HG03571 (cell line): Measurements from ENCODE around the gene PTPRE.
"Not testable (repeated sequence)": the region's sequence is repeated elsewhere in the genome, so short reads cannot be mapped to it uniquely, and the experiment has no call there.

Source experiments
- ATAC-seq: cut with Tn5 transposase; IDR thresholded peaks from one replicate; pipeline ENCODE4 v1.9.1; 2021; ENCODE audit not compliant: unreplicated experiment

Gene PTPRE

GRCh38 chr10:127977357-127978009, 70.6 kb downstream of the PTPRE start:
- no peak for ATAC-seq

DNA sequence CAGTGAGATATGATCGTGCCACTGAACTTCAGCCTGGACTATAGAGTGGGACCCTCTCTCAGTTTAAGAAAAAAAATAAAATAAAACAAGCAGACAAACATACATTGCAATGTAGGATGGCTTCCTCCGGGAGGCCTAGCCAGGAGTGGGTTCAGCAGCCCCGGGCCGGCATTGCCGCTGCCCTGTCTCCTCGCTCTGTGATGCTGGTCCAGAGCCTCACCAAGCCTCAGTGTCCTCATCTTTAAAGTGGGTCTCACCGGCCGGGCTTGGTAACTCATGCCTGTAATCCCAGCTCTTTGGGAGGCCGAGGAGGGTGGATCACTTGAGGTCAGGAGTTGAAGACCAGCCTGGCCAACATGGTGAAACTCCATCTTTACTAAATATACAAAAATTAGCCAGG, 71.6 kb downstream of the PTPRE start:
- no peak for ATAC-seq

DNA sequence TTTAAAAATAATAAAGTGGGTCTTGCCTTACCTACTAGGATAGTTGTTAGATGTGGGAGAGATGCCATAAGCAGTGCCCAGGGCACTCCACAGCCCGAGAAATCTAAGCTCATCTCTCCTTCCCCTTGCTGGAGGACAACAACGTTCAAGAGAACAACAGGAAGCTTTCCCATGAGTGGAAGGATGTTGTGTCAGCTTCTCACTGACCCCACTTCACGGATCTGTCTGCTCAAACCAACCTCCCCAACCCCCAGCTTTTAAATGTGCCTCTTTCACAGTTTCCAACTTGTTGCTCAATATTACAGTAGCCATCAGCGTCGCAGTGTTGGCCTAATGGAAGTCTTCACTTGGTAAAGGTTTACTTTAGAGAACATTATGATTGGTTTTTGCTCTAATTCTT, 72.1 kb downstream of the PTPRE start:
- ATAC-seq = no peak

DNA sequence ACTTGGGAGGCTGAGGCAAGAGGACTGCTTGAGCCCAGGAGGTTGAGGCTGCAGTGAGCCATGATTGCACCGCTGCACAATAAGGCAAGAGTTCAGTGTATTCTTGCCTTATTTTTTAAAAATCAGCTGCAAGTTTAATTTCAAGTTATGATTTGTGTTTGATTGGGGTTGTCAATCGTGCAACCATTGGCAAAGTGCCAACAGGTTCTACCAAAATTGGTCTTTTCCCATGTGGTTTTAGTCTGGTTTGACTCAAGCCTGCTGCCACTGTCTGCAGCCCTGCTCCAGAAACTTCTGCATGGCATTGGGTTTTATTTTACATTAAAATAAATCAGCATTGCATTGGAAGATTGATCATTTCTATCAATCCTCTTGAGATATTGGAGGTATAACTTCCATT, 72.7 kb downstream of the PTPRE start:
- ATAC-seq = no peak

DNA sequence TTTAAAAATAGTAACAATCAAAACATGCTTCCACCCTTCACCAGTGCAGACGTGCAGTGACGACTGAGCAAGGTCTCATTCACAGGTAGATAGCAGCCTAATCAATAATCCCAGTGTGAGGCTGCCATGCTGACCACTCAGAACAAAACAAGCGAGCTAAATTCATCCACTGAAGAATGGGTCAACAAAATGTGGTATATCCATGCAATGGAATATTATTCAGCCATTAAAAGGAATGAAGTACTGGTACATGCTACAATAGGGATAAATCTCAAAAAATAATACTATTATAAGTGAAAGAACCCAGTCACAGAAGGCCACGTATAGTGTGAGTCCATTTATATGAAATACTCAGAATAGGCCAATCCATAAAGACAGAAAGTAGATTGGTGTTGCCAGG, 74.0 kb downstream of the PTPRE start:
- ATAC-seq = no peak

GRCh38 chr10:127982601-127983000, 75.7 kb downstream of the PTPRE start:
- no peak for ATAC-seq

GRCh38 chr10:127983344-127984100, 76.6 kb downstream of the PTPRE start:
- ATAC-seq = no peak

GRCh38 chr10:127984945-127985344, 78.0 kb downstream of the PTPRE start:
- no peak for ATAC-seq

GRCh38 chr10:127986531-127987466, 79.9 kb downstream of the PTPRE start:
- no peak for ATAC-seq

DNA sequence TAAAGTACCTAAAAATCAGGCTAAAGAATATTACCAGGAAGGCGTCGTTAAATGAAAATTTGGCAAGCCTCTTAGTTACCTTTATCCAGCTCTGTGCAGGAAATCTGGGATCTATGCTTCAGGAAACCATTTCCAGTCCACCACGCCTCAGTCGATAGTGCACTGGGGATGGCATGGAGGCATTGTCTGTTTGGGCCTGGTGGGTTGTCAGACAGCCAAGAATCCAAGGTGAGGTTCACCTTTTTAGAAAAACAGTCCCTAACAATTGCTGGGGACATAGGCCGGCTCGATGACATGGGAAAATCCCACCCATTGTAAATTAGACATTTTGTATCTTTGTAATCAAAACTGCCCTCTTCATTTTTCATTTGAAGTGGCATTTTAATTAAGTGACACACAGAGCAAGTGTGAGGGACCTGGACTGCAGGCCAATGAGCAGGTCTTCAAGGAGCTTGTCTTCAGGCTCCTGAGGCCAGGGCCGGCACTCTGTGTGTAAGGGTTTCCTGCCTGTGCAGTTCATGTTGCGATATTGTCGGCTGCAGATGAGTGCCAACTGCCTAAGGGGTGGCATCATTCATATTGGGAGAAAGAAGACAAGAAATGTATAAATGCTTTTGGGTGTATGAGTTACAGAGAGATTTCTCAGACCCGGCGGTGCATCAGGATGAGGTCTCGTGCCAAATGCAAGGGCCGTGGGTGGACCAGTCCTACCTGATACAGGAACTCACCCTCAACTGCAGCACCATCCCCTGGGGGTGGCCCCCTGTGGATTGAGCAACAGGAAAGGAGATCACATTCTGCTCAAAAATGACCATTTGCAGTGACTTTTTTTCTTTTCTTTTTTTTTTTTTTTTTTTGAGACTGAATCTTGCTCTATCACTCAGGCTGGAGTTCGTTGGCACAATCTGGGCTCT, 80.8 kb downstream of the PTPRE start:
- ATAC-seq = no peak

DNA sequence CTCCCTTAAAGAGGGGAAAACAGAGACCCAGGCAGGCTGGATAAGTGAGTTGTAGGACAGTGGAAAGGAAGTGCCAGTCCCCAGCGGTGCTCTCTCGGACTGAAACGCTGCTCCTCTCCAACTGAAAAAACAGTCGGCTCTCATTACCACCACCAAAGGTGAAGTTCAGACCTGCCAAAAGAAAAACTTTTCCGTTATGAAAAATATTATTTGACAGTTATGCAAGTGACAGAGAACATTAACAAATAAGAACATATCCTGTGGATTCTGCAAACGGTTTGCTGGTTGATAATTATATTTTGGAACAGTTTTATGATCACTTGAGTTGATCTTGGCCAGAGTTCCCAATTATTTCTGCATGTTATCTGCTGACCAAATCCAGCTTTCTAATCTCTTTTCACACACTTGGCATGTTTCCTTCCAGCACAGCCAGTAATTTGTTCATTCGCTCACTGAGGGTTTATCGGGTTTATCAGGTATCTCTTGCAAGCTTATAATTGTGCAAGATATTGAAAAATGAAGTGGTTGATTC, 82.6 kb downstream of the PTPRE start:
- no peak for ATAC-seq

GRCh38 chr10:127990132-127990788, 83.4 kb downstream of the PTPRE start:
- ATAC-seq = not testable (repeated sequence)

GRCh38 chr10:127990846-127991542, 84.1 kb downstream of the PTPRE start:
- ATAC-seq = no peak

GRCh38 chr10:127991543-127992255, 84.8 kb downstream of the PTPRE start:
- ATAC-seq = no peak

- ATAC-seq = no peak
Measured at GRCh38 chr10:127992376-127992775, 85.5 kb downstream of the PTPRE start.

DNA sequence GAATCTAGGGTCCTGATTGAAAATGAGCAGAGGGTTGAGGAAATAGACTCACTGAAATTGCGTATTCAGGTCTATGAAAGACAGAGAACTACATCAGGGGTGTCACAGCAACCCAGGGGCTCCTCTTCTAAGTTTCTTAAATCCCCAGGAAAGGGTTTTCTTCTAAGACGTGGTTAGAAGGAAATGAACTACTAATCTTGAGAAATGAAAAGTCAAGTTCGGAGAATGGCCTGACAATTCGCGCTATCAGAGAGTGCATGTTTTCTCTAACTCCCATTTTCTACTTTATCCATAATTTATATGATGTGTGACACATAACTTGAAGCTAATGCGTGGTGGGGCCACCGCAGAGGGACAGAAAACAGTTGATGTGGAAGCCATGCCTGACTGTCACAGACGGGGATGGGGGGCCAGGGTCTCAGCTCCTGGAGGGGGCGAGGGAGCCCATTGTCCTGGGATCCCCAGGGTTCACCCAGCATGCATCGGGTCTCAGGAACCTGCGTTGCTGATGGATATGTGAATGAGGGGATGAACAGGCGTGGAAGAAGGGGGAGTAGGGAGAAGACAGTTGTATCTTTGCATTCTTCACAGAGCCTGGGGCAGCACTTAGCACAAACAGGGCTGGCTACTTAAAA, 86.3 kb downstream of the PTPRE start:
- ATAC-seq = no peak

DNA sequence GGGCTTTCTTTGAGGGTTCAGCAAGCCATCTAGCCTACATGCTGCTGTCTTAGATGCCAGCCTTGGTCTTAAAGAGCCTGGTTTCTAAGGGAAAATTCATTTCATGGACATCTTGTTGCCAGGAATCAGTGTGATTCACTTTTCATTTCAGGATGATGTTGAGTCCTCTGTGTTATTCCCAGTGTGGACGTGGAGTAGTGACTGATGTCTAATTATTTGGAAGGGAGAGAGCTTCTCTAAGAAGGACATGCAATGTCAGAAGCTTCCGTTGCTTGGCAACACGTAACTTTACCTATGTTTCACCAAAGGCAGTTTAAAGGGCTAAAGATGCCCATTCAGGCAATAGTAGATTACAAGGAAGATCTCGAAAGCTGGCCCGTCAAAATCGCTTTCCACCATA, 89.0 kb downstream of the PTPRE start:
- ATAC-seq = no peak

GRCh38 chr10:127996586-127996985, 89.7 kb downstream of the PTPRE start:
- no peak for ATAC-seq
